WI38 (cell line): ENCODE results near the gene MTA2.
A peak's percentile ranks its signal among the peaks of the same experiment; 100 is the strongest.
"Not testable (repeated sequence)": the region's sequence is repeated elsewhere in the genome, so short reads cannot be mapped to it uniquely, and the experiment has no call there.

ENCODE experiments used
- H3K4me3 ChIP-seq: 2 replicates; pipeline ENCODE4 v1.5.1; 2011; ENCODE audit warnings: low read depth, mild to moderate bottlenecking, control low read depth, low read length
- CTCF ChIP-seq: IDR thresholded peaks from 2 replicates; pipeline ENCODE4 v1.5.1; 2012; ENCODE audit warnings: low read depth, mild to moderate bottlenecking, control low read depth, low read length

MTA2 gene

GRCh38 chr11:62575156-62575555 is 26.5 kb downstream of the MTA2 start:
- peak overlapping the region; percentile 100 for H3K4me3 ChIP-seq
- TF ChIP-seq CTCF: no peak

DNA sequence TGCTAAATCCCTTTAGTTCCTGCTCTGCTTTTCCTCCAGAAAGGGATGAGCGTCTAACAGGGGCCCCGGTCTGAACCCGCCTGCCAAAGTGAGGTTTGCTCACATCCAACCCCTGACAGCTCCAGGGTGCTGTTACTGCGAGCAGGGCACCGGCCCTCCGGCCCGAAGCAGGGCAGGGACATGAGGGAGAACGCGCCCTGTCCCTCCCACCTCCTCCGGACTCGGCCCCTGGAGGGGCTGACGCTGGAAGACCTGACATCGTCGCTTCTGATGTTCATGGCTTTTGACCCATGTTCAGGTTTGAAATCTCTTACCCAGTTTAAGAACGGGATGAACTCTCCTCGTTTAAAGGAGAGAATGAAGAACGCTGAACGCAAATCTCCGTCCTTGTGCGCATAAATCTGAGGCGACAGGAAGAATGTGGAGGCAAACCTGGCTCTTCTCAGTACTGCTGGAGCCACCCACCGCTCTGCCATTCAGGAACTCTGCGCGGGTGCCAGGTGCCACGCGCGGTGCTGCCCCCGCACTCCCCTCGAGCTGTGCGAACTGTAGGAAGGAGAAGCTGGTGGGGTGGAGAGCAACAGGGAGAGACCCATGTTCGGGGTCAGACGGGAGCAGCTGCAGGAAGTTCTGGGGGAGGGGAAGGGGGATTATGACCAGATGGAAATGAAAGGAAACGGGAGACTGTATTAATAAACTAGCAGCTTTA is 27.1 kb downstream of the MTA2 start:
- no peak for TF ChIP-seq CTCF
- H3K4me3 ChIP-seq: peak overlapping the region; percentile 100

GRCh38 chr11:62573592-62574362 is 27.9 kb downstream of the MTA2 start, which contains the start of gene EEF1G:
TSS of gene EEF1G (minus strand) at chr11:62573891. CDS start at chr11:62573842, 49 bp downstream.
- no peak for TF ChIP-seq CTCF
- peak within 1 kb of the TSS; percentile 100 for H3K4me3 ChIP-seq

GRCh38 chr11:62573006-62573591 is 28.6 kb downstream of the MTA2 start:
- peak overlapping the region; percentile 100 for H3K4me3 ChIP-seq
- TF ChIP-seq CTCF: no peak

GRCh38 chr11:62572431-62572830 is 29.2 kb downstream of the MTA2 start:
- no peak for TF ChIP-seq CTCF

GRCh38 chr11:62571493-62571892 is 30.2 kb downstream of the MTA2 start:
- not testable (repeated sequence) for H3K4me3 ChIP-seq

More at GRCh38 chr11:62572431-62572830, 29.2 kb downstream of the MTA2 start:
- H3K4me3 ChIP-seq: peak overlapping the region; percentile 100

- not testable (repeated sequence) for H3K4me3 ChIP-seq
Observed at GRCh38 chr11:62570903-62571302, 30.8 kb downstream of the MTA2 start.

GRCh38 chr11:62569611-62570010 is 32.1 kb downstream of the MTA2 start:
- no peak for TF ChIP-seq CTCF
- H3K4me3 ChIP-seq: no peak overlapping the region
